GM21526 (cell line): ENCODE measurements around the gene ST3GAL2.

Experiments used
- ATAC-seq: cut with Tn5 transposase; IDR thresholded peaks from one replicate; pipeline ENCODE4 v1.9.1; 2021; ENCODE audit warnings: moderate library complexity; ENCODE audit not compliant: unreplicated experiment, low FRiP score

The ST3GAL2 gene, protein sequence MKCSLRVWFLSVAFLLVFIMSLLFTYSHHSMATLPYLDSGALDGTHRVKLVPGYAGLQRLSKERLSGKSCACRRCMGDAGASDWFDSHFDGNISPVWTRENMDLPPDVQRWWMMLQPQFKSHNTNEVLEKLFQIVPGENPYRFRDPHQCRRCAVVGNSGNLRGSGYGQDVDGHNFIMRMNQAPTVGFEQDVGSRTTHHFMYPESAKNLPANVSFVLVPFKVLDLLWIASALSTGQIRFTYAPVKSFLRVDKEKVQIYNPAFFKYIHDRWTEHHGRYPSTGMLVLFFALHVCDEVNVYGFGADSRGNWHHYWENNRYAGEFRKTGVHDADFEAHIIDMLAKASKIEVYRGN

DNA sequence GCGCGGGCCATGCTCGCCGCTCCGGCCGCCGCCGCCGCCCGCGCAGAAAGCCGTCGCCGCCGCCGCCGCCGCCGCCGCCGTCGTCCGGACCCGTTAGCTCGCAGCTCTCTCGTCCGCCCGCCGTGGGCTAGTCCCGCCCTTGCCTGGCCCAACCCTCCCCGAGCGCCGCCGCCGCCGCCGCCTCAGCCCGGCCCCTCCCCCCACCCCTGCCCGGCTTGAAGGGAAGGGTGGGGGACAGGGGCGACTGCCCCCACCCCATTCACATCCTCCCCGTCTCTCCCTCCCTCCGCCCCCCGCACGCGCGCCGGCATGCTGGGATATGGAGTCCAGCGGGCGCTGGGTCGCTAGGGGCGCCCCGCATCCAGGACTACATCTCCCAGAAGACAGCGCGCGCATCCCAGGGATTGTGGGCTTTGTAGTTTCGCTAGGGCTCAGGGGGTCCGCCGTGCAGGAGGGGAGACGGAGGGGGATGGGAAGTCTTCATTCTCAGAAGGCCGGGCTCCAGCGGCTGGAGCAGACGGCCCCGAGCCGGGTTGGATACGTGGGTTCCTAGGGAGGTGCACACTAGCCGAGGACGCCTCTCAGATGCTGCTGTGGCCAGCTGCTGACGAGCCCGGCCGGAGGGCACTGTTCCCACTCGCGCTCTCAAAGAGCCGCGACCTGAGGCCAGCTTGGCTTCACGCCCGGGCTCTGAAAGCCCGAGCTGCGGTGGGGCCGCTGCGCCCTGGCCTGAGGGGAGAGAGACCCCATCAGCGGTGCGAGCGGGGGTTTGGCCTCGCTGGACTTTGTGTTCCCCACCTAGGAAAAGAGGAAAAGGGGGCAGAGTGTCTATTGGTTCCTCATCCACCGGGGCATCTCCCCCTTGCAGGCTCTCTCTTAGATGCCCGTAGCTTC lies at the start of gene ST3GAL2:
Gene ST3GAL2 (minus strand): TSS at position 132 of the 894 bp plus-strand sequence. CDS start 40,570 bp downstream, outside the sequence.
- ATAC-seq: peak; percentile 82

DNA sequence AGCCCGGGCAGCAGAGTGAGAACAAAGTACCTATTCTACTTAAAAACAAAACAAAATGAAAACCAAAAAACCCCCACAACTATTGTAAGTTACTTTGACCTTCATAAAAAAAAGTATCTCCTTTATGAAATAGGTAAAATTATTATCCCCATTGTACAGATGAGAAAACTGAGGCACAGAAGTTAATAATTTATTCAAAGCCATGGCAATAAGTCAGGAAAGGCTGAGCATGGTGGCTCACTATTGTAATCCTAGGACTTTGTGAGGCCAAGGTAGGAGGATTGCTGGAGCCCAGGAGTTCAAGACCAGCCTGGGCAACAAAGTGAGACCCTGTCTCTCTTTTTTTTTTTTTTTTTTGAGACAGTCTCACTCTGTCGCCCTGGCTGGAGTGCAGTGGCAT lies 46.0 kb upstream of the ST3GAL2 start:
- ATAC-seq: no peak

DNA sequence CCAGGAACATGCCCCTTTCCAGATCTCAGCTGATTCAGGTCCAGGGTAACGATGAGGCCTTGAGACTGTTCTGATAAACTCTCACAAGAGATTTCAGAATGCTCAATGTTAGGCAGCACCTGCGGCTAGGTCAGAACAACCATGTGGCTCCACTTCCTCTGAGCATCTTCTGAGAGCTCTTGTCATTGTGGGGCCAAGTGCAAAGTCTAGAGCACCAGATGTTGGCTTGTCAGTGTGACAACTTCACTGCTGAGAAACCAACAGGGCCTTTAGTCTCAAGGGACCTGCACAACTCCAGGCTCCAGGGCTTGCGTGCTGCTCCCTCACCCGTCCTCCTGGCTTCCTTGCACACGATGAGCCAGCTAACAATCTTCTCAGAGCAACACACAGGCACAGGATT lies 44.5 kb upstream of the ST3GAL2 start:
- ATAC-seq: no peak

DNA sequence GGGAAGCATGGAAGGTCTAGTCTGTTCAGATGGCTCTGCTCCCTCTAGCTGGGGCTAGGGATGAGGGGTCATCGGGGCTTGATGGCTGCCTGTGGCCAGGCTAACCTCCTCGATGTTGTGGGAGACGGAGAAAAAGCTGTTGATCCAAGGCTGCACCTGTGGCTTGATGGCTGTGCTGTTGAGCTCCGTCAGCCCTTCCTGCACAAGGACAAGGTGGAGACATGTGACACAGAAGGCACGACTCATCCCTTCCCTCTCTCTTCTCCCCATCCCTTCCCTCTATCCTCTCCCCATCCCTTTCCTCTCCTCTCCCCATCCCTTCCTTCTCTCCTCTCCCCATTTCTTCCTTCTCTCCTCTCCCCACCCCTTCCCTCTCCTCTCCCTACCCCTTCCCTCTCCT lies 43.7 kb upstream of the ST3GAL2 start:
- no peak for ATAC-seq

DNA sequence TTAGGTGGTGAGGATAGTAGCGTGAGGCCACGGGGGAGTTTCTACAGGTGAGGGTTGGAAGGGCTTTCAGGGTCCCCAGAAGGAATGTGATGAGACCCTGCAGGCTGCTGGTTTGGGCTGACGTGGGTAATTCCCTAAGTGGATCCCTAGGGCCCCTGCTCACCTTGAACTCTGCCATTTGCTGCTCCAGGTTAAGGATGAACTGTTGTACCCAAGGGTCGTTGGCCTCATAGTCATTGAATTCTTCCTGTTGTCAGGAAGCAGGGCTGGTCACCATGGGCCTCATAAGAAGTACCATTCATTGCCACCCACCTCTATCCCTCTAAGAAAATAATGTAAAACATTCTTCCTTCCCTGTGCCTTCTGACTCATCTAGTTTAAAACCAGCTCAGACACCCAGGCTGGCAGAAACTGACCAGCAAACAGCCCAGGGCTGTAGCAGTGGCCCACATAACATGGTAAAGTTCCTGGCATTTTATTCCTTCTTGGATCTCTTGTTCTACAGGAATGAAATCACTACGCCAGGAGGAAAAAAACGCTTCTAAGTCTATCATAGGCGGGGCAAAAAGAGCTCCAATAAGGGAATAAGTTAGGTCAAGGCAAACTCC lies 43.1 kb upstream of the ST3GAL2 start:
- ATAC-seq: no peak

DNA sequence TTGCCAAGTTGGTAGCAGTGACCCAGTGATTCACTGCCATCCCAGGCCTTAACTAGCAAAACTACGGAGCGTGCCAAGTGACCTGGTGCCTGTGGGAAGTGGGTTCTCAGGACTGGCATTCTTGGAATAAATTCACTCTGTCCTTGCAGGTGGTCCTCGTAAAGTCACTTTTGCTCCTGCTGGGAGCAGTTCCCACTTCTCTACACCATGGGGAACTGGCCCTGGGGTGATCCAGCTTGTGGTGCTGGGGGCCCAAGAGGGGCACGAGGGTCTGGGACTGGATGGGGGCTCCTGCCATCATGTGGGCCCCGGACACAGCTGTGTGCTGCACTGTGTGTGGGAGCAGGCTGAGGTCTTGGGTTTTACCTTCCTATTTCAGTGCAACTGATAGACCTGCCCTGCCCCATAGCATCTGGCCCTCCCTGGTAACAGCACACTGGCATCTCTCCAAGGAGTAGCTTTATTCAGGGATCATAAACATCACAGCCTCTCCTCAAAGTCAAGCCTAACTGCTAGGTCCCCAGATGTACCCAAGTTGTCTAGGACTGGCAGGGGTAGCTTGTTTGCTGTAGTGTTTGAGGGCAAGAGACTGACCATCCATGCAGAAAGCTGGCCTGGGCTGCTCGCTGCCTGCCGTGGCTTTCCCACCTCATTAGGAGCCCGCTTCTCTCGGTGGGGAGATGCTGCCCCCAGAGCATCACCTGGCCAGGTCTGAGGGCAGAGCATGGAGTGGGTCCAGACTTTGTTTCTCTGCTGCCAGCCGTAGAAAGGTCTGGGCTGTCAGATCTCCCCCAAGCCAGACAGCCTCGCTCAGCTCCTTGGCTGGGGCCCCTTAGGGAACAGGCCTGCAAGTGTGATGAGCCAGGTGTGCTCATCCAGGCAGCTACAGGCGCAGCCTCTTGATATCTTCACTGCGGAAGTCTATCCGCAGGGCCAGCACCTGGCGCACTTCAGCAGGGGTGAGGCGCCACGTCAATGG lies 41.5 kb upstream of the ST3GAL2 start:
- ATAC-seq: no peak

DNA sequence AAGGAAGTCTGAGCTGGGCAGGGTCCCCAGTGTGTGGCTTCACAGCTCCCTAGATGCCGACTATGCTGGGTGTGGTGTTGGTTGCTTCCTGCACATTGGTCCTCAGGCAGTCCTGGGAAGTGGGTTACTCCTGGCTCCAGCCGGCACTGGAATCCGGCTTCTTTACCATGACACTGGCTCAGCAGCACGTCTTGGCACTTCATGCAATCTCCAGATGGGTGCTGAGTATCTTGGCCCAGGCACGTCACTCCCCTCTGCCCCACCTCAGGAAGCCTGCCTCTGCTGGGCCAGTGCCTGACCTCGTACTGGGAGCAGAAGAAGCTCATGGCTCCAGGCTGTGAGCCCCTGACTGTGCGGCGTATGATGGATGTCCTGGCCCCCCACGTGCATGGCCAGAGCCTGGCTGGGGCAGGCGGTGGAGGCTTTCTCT lies 40.0 kb upstream of the ST3GAL2 start:
- ATAC-seq: no peak

DNA sequence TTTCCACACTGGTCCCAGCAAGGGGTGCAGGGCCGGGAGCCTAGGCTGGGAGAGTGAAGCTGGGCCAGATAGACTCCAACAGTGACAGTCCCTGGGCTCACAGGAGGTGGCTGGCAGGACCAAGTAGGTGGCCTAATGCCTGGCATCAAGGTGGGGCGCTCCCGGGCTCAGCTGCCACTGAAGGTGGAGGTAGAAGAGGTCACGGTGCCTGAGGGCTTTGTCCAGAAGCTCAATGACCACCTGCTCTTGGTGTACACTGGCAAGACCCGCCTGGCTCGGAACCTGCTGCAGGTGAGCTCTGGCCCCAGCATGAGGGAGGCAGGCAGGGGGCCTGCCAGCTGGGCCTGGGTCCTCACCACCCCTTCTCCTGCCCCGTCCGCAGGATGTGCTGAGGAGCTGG lies 39.3 kb upstream of the ST3GAL2 start:
- ATAC-seq: no peak

DNA sequence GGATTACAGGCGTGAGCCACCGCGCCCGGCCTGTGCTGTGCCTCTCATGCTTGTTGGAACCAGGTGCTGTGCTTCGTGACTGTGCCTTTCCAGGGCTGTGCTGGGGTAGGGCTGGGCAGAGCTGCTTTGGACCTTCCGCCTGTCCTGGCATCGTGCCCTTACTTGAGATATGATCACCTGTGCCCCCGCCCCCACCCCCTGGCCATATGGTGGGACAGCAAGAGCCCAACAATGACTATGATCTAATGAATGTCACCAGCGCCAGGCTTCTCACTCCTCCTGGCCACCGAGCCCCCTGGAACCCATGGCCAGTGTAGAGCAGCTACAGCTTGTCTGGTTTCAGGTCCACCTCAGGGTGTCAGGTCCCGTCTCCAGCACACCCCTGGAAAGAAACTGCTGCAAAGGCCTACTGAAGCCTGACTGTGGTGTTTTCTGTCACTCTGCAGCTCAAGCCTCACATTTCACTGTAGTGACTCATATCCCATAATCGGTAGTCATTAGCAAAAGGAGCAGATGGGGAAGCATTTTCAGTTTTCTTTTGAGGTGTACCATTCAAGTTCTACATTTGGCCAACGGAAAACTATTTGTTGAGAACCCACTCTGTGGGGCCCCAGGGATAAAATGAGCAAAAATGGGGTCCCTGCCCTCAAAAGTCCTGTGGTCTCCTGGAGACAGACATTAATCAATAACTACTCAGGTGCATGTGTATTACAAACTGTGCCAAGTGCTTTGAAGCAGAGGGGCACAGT lies 37.5 kb upstream of the ST3GAL2 start:
- ATAC-seq: peak; percentile 85

DNA sequence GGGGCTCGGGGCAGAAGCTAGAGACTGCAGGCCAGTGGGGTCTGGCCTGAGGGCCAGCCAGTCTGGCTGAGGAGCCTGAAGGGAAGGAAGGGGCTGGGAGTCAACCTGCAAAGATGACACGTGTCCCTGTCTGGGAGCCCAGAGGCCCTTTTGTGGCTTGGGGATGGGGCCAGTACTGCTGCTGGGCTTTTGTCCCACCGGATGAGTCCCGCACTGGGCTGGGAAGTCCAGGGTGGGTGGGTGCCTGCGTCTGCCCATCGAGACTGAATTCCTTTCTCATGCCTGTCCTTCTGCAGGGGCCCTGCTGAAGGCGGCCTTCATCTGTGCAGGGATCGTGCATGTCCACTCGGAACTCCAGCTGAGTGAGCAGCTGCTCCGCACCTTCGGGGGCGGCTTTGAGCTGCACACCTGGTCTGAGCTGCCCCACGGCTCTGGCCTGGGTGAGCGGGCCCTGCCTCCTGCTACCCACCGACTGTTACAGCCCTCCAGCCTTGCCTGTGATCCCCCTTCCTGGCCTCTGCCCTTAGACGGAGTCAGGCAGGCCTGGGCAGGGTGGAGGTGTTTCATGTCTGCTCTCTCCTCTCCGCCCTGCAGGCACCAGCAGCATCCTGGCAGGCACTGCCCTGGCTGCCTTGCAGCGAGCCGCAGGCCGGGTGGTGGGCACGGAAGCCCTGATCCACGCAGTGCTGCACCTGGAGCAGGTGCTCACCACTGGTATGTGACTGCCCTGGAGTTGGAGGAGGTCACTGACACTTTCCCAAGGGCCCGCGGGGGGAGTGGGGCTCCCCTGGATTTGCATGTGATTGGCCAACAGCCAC lies 36.4 kb upstream of the ST3GAL2 start:
- no peak for ATAC-seq

DNA sequence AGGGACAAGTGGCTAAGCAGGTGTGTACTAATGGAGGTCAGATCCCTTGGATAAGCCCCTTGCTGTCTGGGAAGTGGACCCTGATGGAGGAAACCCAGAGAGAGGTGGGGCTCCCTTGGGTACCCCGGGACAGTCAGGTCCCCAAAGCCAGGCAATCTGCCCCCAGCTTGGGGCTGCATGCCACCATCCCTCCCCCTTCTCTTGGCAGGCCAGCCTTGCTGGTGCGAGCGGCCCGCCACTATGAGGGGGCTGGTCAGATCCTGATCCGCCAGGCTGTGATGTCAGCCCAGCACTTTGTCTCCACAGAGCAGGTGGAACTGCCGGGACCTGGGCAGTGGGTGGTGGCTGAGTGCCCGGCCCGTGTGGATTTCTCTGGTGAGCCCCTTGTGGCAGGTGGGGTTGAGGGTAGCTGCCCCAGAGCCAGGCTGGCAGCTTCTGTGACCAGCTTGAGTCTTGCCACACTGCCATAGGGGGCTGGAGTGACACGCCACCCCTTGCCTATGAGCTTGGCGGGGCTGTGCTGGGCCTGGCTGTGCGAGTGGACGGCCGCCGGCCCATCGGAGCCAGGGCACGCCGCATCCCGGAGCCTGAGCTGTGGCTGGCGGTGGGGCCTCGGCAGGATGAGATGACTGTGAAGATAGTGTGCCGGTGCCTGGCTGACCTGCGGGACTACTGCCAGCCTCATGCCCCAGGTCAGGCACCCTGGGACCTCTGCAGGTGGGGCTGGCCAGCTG lies 35.6 kb upstream of the ST3GAL2 start:
- ATAC-seq: no peak

DNA sequence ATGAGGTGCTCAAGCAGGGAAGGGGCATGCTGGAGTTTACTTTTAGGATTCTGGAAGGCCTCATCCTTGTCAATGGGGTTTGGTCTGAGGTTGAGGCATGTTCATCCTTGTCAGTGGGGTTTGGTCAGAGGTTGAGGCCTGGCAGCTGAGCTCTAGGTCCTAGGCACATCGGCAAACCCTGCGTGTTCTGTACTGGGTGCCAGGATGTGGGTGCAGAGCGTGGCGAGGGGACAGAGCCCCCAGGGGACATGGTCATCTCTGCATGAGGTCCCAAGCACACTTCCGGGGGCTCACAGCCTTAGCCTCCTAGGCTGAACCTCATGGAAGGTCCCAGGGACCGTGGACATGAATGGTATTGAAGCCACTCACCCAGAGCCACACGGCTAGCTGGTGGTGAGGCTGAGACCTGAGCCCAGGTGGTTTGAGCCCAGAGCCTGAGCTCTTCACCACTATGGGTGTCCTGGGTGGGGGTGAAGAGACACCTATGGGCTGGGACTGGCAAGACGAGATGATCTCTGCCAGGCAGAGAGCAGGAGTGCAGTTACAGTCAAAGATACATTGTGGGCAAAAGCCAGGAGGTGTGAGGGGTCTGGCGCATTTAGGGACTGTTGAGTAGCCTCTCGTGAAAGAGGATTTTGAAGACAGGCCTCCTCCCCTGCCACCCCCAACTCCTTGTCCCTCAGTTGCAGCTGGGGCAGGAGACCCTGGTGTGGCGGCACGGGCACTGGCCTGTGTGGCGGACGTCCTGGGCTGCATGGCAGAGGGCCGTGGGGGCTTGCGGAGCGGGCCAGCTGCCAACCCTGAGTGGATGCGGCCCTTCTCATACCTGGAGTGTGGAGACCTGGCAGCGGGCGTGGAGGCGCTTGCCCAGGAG lies 34.8 kb upstream of the ST3GAL2 start:
- no peak for ATAC-seq

DNA sequence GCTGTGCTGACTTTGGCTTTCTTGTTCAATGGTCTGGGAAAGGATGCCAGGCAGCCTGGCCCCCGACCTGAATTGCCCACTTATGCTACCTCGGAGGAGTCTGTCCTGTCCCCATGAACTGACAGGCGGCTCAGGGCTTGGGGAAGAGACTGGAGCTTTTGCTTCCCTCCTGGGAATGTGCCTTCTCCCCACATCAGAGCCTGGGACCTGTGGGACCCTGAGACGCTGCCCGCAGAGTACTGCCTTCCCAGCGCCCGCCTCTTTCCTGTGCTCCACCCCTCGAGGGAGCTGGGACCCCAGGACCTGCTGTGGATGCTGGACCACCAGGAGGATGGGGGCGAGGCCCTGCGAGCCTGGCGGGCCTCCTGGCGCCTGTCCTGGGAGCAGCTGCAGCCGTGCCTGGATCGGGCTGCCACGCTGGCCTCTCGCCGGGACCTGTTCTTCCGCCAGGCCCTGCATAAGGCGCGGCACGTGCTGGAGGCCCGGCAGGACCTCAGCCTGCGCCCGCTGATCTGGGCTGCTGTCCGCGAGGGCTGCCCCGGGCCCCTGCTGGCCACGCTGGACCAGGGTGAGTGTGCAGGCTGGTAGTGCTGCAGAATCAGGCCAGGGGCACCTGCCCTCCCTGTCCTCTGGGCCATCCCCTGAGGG lies 34.0 kb upstream of the ST3GAL2 start:
- no peak for ATAC-seq

DNA sequence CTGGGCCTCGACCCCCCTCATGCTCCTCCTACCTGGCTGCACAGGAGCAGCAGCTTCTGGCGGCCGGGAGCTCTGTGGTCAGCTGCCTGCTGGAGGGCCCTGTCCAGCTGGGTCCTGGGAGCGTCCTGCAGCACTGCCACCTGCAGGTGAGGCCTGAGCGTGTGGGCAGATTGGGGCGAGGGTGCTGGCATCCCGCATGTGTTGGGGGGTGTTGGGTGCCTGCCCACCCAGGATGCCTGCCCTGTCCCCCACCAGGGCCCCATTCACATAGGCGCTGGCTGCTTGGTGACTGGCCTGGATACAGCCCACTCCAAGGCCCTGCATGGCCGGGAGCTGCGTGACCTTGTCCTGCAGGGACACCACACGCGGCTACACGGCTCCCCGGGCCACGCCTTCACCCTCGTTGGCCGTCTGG lies 32.0 kb upstream of the ST3GAL2 start:
- no peak for ATAC-seq

DNA sequence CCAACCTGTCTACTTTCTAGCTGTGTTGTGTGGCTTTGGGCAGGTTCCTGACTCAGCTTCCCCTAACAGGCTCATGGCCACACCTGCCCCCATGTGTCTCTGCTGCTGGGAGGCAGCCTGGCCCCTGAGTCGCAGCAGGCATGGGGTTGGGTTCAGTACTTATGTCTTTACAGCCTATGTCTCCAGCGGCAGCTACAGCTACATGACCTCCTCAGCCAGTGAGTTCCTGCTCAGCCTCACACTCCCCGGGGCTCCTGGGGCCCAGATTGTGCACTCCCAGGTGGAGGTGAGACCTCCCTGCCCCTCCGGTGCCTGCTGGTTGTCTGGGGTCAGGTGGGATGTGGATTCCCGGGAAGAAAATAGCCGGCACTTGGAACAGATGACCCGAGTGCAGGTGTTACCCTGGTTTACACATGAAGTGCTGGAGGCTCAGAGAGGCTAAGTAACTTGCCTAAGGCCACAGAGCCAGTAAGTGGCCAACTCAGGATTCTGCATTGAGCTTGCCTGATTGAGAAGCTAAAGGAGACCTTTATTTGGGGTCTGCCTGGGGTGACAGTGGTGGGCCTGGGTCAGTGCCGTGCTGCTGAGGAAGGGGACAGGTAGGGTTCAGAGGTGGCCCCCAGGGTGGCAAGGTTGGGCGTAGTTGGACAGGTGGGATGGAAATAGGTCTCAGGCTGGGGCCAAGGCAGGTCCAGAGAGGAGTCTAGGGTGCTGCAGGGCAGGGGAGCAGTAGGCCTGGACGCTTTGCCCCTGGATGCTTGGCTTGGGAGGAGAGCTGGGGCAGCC lies 31.4 kb upstream of the ST3GAL2 start:
- no peak for ATAC-seq
